Right lobe of liver (tissue), 4 donors: ENCODE measurements around the gene RPL27.

ENCODE experiments used
- POLR2A ChIP-seq: fragments of 450-650 bp; IDR thresholded peaks from one replicate; pipeline ENCODE4 v1.6.1; 2017; ENCODE audit warnings: antibody characterized with exemption, mild to moderate bottlenecking
- TF ChIP-seq, protein P1 (sequence below), 4 donors: fragments of 200-600 bp in 3 of 4; fragments of 450-650 bp in 1 of 4; IDR thresholded peaks; one replicate each; pipeline versions ENCODE4 v1.5.1 to v1.8.0; 2016 to 2022; ENCODE audit warnings: antibody characterized with exemption in 4 of 4, mild to moderate bottlenecking in 2 of 4
- donor health status: DM: no; HTN: no; CAD: no.
- donor health status: DM: no; HTN: no; CAD: no.
- donor health status: DM: no; HTN: yes; CAD: no.

DNA sequence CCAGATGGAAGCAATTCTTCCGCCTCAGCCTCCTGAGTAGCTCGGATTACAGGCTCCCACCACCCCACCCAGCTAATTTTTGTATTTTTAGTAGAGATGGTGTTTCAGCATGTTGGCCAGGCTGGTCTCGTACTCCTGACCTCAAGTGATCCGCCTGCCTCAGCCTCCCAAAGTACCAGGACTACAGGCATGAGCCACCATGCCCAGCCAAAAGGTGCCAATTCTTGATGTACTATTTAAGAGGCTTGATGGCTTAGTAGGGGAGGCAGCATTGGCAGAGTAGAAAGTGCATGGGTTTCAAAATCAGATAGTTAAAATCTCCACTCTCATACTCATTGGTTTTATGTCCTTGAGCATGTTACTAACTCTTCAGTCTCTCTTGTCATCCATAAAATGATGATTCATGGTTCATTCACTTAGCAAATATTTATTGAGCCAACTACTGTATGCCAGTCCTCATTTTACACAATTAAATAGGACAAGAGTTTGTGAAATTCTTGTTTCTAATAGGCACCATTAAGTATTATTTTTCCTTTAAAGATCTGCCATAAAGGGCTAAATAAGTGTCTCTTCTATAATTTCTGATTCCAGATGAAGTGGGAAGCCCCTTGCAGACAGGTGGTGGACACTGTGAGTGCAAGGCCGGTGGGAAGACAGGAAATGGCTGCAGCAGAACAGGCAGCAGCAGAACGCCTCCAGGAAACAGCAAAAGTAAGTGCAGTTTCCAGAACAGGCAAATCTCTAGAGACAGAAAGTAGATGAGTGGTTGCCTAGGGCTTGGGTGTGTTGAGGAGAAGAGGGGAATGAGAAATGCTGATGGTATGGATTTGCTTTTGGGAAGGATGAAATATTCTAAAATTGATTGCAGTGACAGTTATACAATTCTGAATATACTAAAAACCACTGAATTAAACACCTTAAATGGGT is 8.2 kb upstream of the RPL27 start:
- TF ChIP-seq, protein P1, sequence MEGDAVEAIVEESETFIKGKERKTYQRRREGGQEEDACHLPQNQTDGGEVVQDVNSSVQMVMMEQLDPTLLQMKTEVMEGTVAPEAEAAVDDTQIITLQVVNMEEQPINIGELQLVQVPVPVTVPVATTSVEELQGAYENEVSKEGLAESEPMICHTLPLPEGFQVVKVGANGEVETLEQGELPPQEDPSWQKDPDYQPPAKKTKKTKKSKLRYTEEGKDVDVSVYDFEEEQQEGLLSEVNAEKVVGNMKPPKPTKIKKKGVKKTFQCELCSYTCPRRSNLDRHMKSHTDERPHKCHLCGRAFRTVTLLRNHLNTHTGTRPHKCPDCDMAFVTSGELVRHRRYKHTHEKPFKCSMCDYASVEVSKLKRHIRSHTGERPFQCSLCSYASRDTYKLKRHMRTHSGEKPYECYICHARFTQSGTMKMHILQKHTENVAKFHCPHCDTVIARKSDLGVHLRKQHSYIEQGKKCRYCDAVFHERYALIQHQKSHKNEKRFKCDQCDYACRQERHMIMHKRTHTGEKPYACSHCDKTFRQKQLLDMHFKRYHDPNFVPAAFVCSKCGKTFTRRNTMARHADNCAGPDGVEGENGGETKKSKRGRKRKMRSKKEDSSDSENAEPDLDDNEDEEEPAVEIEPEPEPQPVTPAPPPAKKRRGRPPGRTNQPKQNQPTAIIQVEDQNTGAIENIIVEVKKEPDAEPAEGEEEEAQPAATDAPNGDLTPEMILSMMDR (IDR thresholded peaks at IDR 0.05) = no peak
- TF ChIP-seq POLR2A = no peak
